SK-N-DZ (cell line): ENCODE measurements around the gene CCT6A.
"Not testable (repeated sequence)": the region's sequence is repeated elsewhere in the genome, so short reads cannot be mapped to it uniquely, and the experiment has no call there.

Experiments
- DNase-seq: peaks from one replicate; pipeline ENCODE4 v3.0.0-alpha.2; 2015; ENCODE audit warnings: low spot score
- small RNA-seq, 2 experiments: library from RNA; depleted of rRNA; stranded (forward); fragments of <200 nt; gene quantifications; one replicate each; pipeline ENCODE3, GENCODE V24; 2014

The CCT6A gene

DNA sequence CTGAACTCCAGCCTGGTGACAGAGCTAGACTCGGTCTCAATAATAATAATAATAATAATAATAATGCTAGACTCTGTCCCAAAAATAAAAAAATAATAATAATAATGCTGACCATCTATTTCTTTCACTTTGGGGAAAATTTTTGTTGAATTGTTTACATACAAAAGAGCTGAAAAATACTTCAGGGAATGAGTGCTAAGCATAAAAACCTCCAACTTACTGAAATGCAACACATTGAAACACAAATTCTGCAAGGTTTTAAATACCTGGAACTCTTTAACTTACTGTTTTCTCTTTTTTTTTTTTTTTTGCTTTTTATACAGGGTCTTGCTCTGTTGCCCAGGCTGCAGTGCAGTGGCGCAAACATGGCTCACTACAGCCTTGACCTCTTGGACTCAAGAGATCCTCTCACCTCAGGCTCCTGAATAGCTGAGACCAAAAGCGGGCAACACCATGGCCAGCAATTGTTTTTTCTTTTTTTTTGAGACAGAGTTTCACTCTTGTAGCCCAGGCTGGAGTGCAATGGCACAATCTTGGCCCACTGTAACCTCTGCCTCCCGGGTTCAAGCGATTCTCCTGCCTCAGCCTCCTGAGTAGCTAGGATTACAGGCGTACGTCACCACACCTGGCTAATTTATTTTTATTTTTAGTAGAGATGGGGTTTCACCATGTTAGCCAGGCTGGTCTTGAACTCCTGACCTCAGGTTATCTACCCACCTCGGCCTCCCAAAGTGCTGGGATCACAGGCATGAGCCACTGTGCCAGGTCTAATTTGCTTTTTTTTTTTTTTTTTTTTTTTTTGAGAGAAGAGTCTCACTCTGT lies 46.8 kb downstream of the CCT6A start:
- DNase-seq: not testable (repeated sequence)

DNA sequence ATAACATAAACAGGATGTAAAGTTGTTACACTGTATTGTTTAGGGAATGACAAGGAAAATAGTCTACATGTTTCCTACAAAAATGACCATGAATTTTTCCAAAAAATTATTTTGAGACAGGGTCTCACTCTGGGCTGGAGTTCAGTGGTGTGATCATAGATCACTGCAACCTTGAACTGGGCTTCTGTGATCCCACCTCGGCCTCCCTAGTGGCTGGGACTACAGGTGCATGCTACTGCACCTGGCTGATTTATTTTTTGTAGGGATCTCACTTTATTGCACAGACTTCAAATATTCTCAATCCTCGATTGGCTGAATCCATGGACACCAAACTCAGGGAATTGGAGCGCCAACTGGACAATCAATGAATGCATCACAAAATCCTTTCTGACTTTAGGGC lies 48.1 kb downstream of the CCT6A start:
- DNase-seq: no peak

DNA sequence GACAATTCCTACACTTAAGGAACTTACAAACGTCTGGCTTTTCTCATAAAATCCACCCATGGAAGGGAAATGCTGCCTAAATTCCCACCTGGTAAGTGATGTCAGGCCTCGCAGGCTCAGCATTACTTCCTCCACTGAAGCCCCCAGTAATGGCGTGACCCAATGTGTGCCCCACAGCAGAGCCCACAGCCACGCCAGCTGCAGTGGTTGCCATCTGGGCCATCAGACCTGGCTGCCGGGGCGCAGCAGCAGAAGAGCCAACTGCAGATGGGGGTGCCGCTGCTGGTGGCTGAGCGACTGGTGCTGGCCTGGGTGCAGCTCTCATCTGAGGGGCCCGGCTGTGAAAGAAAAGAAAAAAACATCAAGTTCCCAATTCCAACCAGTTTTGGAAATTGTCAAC lies 52.6 kb downstream of the CCT6A start:
- DNase-seq: not testable (repeated sequence)

DNA sequence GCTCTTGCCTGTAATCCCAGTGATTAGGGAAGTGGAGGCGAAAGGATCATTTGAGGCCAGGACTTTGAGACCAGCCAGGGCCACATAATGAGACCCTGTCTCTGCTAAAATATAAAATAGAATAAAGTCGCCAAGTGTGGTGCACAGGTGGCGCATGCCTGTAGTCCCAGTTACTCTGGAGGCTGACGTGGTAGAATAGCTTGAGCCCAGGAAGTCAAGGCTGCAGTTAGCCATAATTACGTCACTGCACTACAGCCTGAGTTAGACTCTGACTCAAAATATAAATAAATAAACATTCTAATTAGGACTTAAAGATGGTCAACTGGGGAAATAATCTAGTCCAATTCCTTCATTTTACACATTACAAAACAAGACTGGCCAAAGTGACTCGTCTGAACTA lies 53.9 kb downstream of the CCT6A start:
- DNase-seq: no peak

DNA sequence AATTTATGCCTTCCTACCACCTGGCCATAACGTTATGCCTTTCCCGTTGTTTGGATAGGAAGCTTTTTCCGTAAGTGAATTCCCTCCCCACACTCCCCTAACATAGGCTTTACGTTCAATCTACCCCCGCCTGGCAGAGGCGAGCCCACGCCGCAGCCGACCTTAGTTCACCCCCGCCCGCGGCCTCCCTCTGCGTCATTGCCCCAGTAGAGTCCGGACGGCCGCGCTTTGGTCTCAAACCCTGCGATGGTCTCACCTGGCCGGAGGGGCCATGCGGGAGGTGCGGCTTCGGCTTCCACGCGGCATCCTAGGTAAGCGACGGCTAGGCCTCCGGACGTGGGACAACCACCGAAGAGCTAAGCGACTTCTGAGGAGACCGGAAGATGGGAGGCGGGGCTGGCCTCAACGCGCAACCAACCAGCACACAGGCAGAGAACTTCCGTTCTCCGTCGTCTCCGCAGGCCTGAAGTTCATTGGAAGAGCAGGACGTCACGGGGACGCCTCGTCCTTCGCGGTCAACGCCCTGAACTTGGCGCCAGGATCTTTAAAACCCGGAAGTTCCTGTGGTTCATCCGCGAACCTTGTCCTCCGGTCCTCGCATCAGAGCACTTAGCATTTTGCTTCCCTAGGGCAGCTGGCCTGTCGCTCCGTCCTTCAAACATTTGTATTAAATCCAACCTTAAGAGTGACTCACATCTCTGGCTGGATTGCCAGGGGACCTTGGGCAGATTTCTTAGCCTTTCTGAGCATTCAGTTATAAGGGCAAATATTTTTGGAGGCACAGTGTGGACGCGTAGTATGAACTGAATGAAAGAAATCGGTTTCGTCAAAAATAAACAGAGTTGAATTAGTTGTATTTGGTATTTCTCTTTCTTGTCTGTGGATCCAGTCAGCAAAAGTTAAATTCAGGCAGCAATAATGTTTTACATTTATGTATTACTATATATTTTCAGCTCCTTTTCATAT lies 54.8 kb downstream of the CCT6A start, which contains the start of gene CHCHD2:
Gene CHCHD2 (minus strand): TSS at position 369 of the 966 bp plus-strand sequence. CDS start 63 bp downstream, at position 306.
- peak; percentile 99 for DNase-seq

DNA sequence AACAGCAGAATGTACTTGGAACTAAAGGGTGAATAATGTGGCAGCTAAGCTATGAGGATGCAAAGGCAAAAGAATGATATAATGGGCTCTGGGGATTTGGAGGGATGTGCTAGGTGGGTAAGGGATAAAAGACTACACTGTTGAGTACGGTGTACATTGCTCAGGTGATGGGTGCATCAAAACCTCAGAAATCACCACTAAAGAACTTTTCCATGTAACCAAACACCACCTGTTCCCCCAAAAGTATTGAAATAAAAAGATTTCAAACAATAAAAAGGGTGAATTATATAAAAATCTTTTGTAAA lies 56.3 kb downstream of the CCT6A start:
- DNase-seq: no peak

DNA sequence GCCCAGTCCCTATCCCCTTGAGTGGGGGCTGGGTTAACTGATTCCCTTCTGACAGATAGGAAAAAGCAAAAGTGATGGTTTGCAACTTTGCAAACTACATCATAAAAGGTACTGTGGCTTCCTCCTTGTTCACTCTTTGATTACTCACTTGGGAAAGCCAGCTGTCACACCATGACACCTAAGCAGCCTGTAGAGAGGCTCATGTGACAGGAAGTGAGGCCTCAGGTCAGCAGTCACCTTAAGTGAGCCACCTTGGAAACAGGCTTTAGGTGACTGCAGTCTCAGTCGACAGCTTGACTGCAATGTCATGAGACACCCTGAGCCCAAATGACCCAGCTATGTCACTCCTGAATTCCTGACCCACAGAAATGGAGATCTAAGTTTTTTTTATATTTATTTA lies 59.0 kb downstream of the CCT6A start:
- no peak for DNase-seq

DNA sequence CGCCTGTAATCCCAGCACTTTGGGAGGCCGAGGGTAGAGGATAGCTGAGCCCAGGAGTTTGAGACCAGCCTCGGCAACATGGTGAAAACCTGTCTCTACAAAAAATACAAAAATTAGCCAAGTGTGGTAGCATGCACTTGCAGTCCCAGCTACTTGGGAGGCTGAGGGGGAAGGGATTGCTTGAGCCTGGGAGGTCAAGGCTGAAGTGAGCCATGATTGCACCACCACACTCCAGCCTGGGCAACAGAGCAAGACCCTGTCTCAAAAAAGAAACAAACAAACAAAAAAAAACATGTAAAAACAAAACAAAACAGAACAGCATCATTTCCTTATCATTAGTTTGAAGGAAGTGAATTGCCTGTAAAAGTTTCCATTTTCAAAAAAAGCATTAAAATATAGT lies 60.7 kb downstream of the CCT6A start:
- not testable (repeated sequence) for DNase-seq

Small RNA genes lying within 50 kb of the gene (small RNA-seq; reads per million reads assigned to genes)
- gene SNORA15 (0.05 to 1.8 reads per million in 2 experiments), gene SNORA22B (0.04 to 0.63 reads per million in 2 experiments)
